Keratinocyte (primary cell): ENCODE data around the gene RAB29.

Experiments
- CTCF ChIP-seq, 3 experiments: IDR thresholded peaks in 1 of 3; conservative IDR thresholded peaks in 1 of 3; optimal IDR thresholded peaks in 1 of 3; 2 replicates in 2 of 3; 3 replicates in 1 of 3; pipeline versions ENCODE3 to v1.5.1; 2011; ENCODE audit warnings: low read length in 3 of 3, mild to moderate bottlenecking in 3 of 3, moderate library complexity in 2 of 3, control low read depth in 1 of 3, inconsistent platforms in 1 of 3; ENCODE audit not compliant: insufficient read depth in 2 of 3; ENCODE audit errors: extremely low read depth in 1 of 3
- EZH2 ChIP-seq: IDR thresholded peaks from one replicate; pipeline ENCODE4 v1.6.1; 2012; ENCODE audit warnings: inconsistent platforms, mild to moderate bottlenecking, low read length, moderate library complexity

DNA sequence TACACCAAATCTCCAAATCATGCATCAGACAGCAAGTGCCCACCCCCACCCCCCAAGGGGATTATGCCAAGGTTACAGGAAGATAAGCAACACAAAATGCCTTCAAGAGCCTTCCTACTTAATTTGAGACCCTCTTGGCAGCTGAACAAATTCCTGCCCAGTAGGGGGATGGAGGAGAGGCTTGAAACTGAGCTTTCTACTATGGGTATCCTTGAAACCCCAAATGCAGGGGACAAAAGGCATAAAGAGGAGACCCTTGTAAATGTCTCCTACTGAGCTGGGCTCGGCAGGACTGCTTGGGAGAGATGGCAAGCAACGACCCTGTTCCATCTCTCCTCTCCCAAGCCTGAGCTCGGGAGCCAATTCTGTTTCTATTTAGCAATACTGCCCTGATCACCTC, 34.2 kb upstream of the RAB29 start:
- TF ChIP-seq CTCF (optimal IDR thresholded peaks at IDR 0.05 in 1 of 3, IDR thresholded peaks at IDR 0.05 in 1 of 3, conservative IDR thresholded peaks at IDR 0.05 in 1 of 3; ENCODE audit: extremely low read depth in 1 of 3, insufficient read depth in 2 of 3, low read length in 3 of 3) (no peak), EZH2 (no peak)
